BLaER1 (cell line): ENCODE results near the gene XBP1.
"Not testable (repeated sequence)": the region's sequence is repeated elsewhere in the genome, so short reads cannot be mapped to it uniquely, and the experiment has no call there.

Source experiments
- H3K27ac ChIP-seq: shearing (Covaris generic); formaldehyde crosslinking; 2 replicates; pipeline ENCODE4 v1.8.1; 2022
- H3K27me3 ChIP-seq: shearing (Covaris generic); formaldehyde crosslinking; 2 replicates; pipeline ENCODE4 v1.8.1; 2022
- H3K36me3 ChIP-seq: shearing (Covaris generic); formaldehyde crosslinking; 2 replicates; pipeline ENCODE4 v1.8.1; 2022
- H3K4me1 ChIP-seq: shearing (Covaris generic); formaldehyde crosslinking; 2 replicates; pipeline ENCODE4 v1.8.1; 2022
- H3K4me2 ChIP-seq: shearing (Covaris generic); formaldehyde crosslinking; 2 replicates; pipeline ENCODE4 v1.8.1; 2022
- H3K4me3 ChIP-seq: shearing (Covaris generic); formaldehyde crosslinking; 2 replicates; pipeline ENCODE4 v1.8.1; 2022
- H3K9ac ChIP-seq: shearing (Covaris generic); formaldehyde crosslinking; 2 replicates; pipeline ENCODE4 v1.8.1; 2022
- H3K9me3 ChIP-seq: shearing (Covaris generic); formaldehyde crosslinking; 2 replicates; pipeline ENCODE4 v1.8.1; 2022
- H4K20me1 ChIP-seq: shearing (Covaris generic); formaldehyde crosslinking; 2 replicates; pipeline ENCODE4 v1.8.1; 2022
- Cebpa-rat ChIP-seq: shearing (Covaris generic); IDR thresholded peaks from 2 replicates; pipeline ENCODE4 v1.8.1; 2022

The XBP1 gene

GRCh38 chr22:28800308-28801041 is at the start of gene XBP1:
XBP1 (minus strand) TSS chr22:28800569.
- no peaks in the 10 kb centered on the region for H3K9me3 ChIP-seq
- peak within 1 kb of the TSS; percentile 99 for H3K27ac ChIP-seq
- no peak for TF ChIP-seq Cebpa-rat
- H3K27me3 ChIP-seq = no peaks in the 10 kb centered on the region
- H3K4me1 ChIP-seq = peaks cover 74% of the 10 kb centered on the region
- peak within 1 kb of the TSS; percentile 90 for H3K4me2 ChIP-seq
- H3K4me3 ChIP-seq = peak within 1 kb of the TSS; percentile 97
- H3K9ac ChIP-seq = peak within 1 kb of the TSS; percentile 100
- peaks cover 38% of the 10 kb centered on the region for H3K36me3 ChIP-seq
- H4K20me1 ChIP-seq = peaks cover 44% of the 10 kb centered on the region

GRCh38 chr22:28846994-28847393 is 46.6 kb upstream of the XBP1 start:
- no peaks in the 10 kb centered on the region for H3K36me3 ChIP-seq
- no peaks in the 10 kb centered on the region for H4K20me1 ChIP-seq
- no peaks in the 10 kb centered on the region for H3K27me3 ChIP-seq
- TF ChIP-seq Cebpa-rat = no peak
- H3K27ac ChIP-seq = no peak overlapping the region
- H3K4me3 ChIP-seq = no peak overlapping the region
- H3K9ac ChIP-seq = no peak overlapping the region
- H3K9me3 ChIP-seq = peaks cover 32% of the 10 kb centered on the region
- H3K4me2 ChIP-seq = no peak overlapping the region
- no peaks in the 10 kb centered on the region for H3K4me1 ChIP-seq

- H3K27ac ChIP-seq, H3K36me3 ChIP-seq, H3K4me1 ChIP-seq, H4K20me1 ChIP-seq, H3K4me3 ChIP-seq, H3K4me2 ChIP-seq, H3K27me3 ChIP-seq, H3K9ac ChIP-seq: not testable (repeated sequence)
- H3K9me3 ChIP-seq = peaks cover 32% of the 10 kb centered on the region
These were observed 43.9 kb upstream of the XBP1 start for GRCh38 chr22:28844277-28844676.

- H3K4me2 ChIP-seq = no peak overlapping the region
- H3K27ac ChIP-seq = no peak overlapping the region
- no peak overlapping the region for H3K9ac ChIP-seq
- no peak for TF ChIP-seq Cebpa-rat
- H4K20me1 ChIP-seq = no peaks in the 10 kb centered on the region
- peaks cover 27% of the 10 kb centered on the region for H3K9me3 ChIP-seq
- peaks cover 1% of the 10 kb centered on the region; the same call in 1 of the 2 replicates for H3K4me1 ChIP-seq
- H3K27me3 ChIP-seq = no peaks in the 10 kb centered on the region
- H3K36me3 ChIP-seq = no peaks in the 10 kb centered on the region
- H3K4me3 ChIP-seq = no peak overlapping the region
These were observed 43.3 kb upstream of the XBP1 start for GRCh38 chr22:28843633-28844032.

- Histone ChIP-seq H3K4me1 (peaks cover 19% of the 10 kb centered on the region), H3K4me2 (no peak overlapping the region), H3K27ac (no peak overlapping the region), H3K27me3 (no peaks in the 10 kb centered on the region), H3K4me3 (no peak overlapping the region), H3K36me3 (no peaks in the 10 kb centered on the region), H3K9me3 (peaks cover 2% of the 10 kb centered on the region), H4K20me1 (no peaks in the 10 kb centered on the region), H3K9ac (no peak overlapping the region)
- no peak for TF ChIP-seq Cebpa-rat
These were observed 40.7 kb upstream of the XBP1 start for GRCh38 chr22:28841111-28841510.

GRCh38 chr22:28838971-28839370 is 38.6 kb upstream of the XBP1 start:
- Histone ChIP-seq H3K27me3 (no peaks in the 10 kb centered on the region), H3K9ac (no peak overlapping the region), H3K4me1 (peaks cover 19% of the 10 kb centered on the region), H3K27ac (no peak overlapping the region), H3K4me3 (no peak overlapping the region), H4K20me1 (no peaks in the 10 kb centered on the region), H3K36me3 (no peaks in the 10 kb centered on the region), H3K4me2 (no peak overlapping the region), H3K9me3 (no peaks in the 10 kb centered on the region)
- TF ChIP-seq Cebpa-rat = no peak

GRCh38 chr22:28837640-28838039 is 37.3 kb upstream of the XBP1 start:
- Histone ChIP-seq H3K27me3 (no peaks in the 10 kb centered on the region), H3K36me3 (no peaks in the 10 kb centered on the region), H3K27ac (no peak overlapping the region), H3K4me2 (peak overlapping the region; percentile 36), H3K9me3 (no peaks in the 10 kb centered on the region), H3K4me3 (no peak overlapping the region), H3K9ac (no peak overlapping the region), H3K4me1 (peaks cover 28% of the 10 kb centered on the region), H4K20me1 (no peaks in the 10 kb centered on the region)
- TF ChIP-seq Cebpa-rat = no peak

GRCh38 chr22:28835630-28836189 is 35.3 kb upstream of the XBP1 start:
- no peak overlapping the region for H3K9ac ChIP-seq
- H4K20me1 ChIP-seq = no peaks in the 10 kb centered on the region

GRCh38 chr22:28833276-28833923 is 33.0 kb upstream of the XBP1 start:
- Histone ChIP-seq H3K4me2 (no peak overlapping the region), H3K27me3 (no peaks in the 10 kb centered on the region), H3K9ac (no peak overlapping the region), H3K27ac (no peak overlapping the region), H3K9me3 (no peaks in the 10 kb centered on the region), H4K20me1 (no peaks in the 10 kb centered on the region), H3K4me1 (peaks cover 35% of the 10 kb centered on the region), H3K4me3 (no peak overlapping the region), H3K36me3 (no peaks in the 10 kb centered on the region)
- no peak for TF ChIP-seq Cebpa-rat

More at GRCh38 chr22:28835630-28836189, 35.3 kb upstream of the XBP1 start:
- no peaks in the 10 kb centered on the region for H3K9me3 ChIP-seq
- H3K27me3 ChIP-seq = no peaks in the 10 kb centered on the region
- H3K36me3 ChIP-seq = no peaks in the 10 kb centered on the region
- no peak overlapping the region for H3K27ac ChIP-seq
- peaks cover 28% of the 10 kb centered on the region for H3K4me1 ChIP-seq
- no peak for TF ChIP-seq Cebpa-rat
- H3K4me2 ChIP-seq = no peak overlapping the region
- H3K4me3 ChIP-seq = no peak overlapping the region

GRCh38 chr22:28832731-28833130 is 32.4 kb upstream of the XBP1 start:
- Histone ChIP-seq H3K4me3 (no peak overlapping the region), H3K36me3 (no peaks in the 10 kb centered on the region), H3K27me3 (no peaks in the 10 kb centered on the region), H3K9me3 (no peaks in the 10 kb centered on the region), H3K4me2 (no peak overlapping the region), H3K4me1 (peaks cover 34% of the 10 kb centered on the region), H3K9ac (no peak overlapping the region), H4K20me1 (no peaks in the 10 kb centered on the region), H3K27ac (no peak overlapping the region)
- no peak for TF ChIP-seq Cebpa-rat
